Measurements from ENCODE around the gene GPX7.
"Not testable (repeated sequence)": the region's sequence is repeated elsewhere in the genome, so short reads cannot be mapped to it uniquely, and the experiment has no call there.

GPX7 gene

DNA sequence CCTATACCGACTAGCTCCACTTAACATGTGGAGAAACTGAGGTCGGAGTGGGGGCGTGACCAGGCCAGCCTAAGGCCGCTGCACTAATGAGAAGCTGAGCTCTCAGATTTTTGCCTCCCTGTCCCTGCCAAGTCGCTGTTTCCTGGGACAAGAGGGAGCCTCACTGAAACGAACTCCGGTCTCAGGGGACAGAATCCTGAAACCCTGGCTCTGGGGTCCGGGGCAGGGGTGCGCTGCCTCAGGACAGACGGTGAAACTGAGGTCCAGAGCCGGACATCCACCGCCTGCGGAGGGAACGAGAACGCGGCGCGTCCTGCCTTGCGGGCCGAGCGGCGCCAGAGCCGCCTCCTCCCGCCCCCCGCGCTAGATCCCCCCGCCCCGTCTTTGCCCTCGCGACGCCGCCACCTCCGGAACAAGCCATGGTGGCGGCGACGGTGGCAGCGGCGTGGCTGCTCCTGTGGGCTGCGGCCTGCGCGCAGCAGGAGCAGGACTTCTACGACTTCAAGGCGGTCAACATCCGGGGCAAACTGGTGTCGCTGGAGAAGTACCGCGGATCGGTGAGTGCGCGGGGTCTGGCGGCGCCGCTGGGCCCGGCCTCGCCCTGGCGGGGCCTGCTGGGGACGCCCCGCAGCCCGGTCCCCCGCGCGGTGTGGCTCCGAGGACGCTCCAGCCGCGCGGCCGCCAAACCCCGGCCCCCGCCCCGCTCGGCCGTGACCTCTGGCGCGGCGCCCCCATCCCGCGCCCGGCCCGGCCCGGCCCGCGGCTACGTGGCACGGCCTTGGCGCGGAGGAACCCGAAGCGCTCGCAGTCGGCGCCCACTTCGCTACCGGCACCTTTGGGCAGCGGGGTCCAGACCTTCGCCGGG, at the start of gene GPX7:
Gene GPX7 (plus strand): TSS at position 381 of the 865 bp plus-strand sequence. CDS start 39 bp downstream, at position 420.
- peak; percentile 70 for DNase-seq

DNA sequence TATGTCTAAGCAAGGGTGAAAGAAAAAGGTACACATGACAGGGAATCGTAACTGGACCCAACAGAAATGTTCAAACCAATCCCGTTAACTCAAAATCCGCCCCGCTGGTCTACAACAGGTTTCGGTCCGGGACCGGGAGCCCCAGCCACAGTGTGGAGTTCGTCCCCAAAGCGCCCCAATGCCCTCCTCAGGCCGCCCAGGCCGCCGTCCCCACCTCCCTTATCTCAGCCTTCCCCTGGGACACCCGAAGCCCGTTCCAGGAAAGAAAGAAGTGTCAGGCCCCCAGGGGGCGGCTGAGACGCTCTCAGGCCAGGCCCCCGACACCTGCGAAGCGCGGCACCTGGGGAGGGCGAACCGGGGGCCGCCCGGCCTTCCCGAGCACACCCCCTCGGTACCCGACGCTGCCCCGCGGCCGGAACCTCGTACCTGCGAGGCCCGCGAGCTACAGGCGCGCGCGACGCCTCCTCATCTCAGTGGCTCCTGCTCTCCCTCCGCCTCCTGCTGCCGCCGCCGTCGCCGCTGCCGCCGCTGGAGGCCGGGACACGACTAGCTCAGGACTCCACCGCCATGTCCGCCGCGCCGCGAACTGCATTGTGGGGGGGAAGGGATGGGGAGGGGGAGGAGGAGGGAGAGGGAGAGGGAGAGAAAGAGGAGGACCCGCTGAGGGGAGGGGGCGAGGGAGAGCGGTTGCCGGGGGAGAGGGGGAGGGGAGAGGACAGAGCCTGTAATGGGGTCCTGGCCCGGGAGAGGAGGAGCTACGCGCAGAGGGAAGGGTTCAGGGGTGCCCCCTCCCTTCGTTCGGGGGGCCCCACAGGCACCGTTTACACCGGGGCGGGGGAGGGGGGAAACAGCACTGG, 49.4 kb upstream of the GPX7 start, which contains the start of gene TUT4:
Gene TUT4 (minus strand): TSS at position 588 of the 857 bp plus-strand sequence. CDS start 26,812 bp downstream, outside the sequence.
- peak; percentile 83 for DNase-seq

DNA sequence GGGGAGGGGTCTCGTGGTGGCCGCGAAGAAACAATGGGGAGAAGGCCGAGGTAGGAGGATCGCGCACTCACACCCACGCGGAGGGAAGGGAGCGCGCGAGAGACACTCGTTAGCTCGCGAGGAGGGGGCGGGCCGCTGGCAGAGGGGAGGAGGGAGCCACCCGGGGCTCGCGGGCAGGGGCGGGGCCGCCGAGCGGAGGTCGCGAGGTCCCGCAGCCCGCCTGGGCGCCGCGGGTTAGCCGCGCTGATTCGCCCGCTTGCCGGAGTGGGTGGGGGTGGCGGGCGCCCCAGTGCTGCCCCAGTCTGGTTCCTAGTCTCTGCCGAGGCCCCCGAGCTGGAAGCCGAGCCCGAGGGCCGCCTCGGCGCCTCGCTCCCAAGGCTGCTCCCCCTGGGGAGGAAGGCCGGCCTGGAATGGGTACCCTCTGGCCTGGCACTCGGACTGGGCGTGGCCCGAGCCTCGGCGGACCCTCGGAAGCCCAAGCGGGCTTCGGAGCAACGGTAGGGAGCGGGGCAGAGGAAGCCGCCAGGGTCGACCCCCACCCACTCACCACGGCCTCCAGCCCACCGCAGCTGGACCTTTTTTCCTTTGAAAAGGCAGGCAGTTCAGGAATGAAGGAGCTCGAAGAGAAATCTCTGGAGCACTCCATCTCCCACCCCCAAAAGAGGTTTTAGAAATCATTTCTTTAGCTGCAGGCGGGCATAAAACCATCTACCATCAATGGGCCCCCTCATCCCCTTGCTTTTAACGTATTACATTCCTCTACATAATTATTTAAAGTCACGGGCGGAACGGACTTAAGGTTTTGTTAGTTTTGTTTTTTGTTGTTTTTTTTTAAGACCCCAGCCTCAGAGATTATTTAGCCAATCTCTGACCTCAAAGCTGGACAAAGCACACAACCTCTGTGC, 48.6 kb upstream of the GPX7 start:
- DNase-seq, result peak; percentile 94

DNA sequence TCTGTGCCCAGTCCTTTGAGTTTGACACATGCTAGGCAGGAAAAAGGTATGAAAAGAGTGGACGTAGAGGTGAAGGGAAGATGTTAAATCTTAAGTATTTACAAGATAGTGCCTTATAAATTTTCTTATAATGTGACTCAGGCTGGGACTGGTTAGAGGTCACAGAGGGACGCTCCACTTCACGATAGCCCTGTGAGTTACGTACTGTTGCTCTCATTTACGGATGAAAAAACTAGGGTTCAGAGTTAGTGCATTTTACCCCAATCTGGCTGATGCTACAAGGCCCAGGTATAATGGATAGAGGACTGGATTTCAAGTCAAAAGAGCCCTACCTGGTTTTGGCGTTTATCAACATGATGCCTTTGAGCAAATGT, 47.9 kb upstream of the GPX7 start:
- no peak for DNase-seq

DNA sequence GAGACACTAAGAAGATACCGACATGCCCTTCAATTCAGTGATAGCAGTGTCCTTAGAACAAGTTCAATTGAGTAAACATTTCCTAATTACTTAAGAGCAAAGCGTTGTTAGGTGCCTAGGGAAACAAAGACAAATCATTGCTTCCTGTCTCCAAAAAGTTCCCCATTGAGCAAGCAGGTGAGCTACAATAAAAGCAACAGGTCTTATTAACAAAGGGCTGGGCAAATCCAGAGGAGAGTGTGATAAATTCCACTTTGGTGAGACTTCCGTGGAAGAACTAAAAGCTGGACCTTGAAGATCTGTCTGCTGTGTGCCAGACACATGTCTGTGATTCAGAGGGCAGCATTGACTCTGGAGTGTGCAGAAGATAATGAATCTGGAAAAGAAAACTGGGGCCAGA, 47.4 kb upstream of the GPX7 start:
- DNase-seq, result no peak

DNA sequence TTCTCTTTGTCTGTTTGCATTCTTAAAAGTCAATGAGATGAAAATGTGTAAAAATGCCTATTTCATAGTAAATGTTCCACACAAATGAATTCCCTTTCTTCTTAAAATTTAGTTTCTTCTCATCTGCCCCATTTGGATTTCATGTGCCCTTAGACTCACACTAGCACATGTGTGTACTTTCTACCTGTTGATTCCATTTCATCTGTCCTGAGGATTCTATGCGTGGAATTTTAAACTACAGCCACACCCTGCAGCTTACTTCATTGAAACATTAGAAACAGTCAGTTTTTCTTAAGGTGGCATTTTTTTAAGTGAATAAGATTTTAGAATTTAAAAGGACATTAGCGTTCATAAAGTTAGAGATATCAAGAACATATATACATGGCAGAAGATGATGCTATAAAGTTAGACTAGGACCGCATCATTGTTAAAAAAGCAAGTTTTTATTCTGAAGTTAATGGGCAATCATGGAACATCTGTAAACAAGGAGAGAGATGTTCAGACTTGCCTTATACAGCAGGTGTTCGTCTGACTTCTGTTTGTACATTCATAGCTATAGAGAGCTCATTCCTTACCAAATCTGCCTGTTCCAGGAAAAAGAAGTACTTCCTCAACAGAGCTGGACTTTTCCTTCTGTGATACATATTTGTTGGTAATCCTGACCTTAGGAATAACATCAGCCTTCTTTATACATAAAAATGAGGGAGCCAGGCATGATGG, 45.4 kb upstream of the GPX7 start:
- DNase-seq, result no peak

DNA sequence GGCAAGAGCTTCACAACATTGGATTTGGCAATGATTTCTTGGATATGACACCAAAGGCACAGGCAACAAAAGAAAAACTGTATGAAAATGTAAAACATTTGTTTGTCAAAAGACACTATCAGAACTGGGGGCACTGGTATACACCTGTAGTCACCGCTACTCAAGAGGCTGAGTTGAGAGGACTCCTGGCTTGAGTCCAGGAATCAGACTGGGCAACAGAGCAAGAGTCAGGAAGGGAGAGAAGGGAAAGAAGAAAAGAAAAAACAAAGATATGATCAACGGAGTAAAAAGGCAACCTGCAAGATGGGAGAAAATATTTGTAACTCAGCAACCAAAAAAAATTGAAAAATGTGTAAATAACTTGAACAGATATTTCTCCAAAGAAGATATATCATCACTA, 43.2 kb upstream of the GPX7 start:
- DNase-seq, result no peak

DNA sequence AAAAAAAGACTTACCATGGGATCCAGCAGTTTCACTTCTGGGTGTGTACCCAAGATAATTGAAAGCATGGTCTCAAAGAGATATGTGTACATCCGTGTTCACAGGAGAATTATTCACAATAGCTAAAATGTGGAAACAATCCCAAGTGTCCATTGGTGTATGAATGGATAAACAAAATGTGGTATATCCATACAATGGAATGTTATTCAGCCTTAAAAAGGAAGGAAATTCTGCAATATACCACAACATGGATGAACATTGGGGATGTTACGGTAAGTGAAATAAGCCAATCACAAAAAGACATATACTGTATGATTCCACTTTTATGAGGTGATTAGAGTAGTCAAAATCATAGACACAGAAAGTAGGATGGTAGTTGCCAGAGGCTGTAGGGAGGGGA, 42.3 kb upstream of the GPX7 start:
- no peak for DNase-seq

DNA sequence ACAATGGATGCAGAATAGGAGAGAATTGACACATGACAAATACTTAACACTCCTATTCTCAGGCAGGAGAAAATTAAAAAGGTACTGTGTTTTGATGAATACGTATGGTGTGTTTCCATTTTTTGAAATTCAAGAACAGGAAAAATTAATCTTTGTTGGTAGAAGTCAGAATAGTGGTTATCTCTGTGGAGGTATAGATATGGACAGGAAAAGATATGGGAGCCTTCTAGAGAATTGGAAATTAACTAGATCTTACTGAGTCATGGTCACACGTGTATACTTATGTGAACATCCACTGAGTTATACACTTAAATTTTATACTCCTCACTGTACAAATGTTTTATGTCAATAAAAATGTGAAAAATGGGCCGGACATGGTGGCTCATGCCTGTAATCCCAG, 39.4 kb upstream of the GPX7 start:
- no peak for DNase-seq

DNA sequence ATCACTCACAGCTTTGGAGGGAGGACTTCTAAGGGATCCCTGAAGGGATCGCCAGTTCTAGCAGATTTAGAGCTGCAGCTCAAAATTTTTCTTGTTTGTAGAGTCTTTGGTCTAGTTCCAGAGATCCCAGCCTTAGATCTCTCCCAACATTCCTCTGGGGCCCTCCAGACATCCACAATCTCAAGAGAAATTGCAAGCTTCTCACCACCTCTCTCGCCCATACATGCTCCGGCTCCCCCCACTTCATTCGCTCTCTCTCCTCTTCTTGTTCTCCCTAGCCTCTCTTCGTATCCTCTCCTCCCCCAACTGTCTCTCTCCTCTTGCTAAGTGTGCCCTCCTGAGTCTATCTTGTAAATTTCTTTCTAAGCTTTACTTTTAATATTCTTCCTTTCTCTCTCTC, 34.2 kb upstream of the GPX7 start:
- no peak for DNase-seq

DNA sequence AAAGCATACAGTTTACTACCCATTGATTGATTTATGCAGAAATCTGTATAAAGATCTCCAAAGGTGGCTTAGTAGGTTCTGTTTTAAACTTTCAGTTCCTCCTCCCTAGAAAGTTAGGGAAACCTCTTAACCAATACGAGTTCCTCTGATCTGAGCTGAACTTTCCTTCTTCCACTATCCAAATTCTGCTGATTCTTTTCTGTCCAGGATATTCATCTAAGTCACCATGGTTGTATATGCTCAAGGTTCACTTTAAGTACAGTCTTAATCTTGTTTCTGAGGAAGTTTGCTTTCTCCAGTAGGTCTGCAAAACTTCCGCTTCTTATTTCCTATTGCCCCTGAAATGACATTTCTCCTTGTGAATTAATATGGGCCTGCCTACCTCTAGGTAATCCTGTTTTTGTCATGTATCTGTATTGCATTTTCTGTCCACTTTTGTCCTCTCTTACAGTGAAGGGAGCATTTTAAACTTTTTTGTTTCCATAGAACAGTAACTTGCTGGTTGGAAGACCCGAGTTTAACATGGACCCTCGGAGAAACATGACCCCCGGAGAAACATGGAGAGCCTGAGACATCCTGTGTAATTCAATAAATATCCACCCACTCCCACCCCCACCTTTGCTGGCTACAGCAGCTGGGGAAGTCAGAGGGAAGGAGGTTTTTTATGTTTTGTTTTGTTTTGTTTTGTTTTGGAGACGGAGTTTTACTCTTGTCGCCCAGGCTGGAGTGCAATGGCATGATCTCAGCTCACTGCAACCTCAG, 32.5 kb upstream of the GPX7 start:
- DNase-seq, result no peak

DNA sequence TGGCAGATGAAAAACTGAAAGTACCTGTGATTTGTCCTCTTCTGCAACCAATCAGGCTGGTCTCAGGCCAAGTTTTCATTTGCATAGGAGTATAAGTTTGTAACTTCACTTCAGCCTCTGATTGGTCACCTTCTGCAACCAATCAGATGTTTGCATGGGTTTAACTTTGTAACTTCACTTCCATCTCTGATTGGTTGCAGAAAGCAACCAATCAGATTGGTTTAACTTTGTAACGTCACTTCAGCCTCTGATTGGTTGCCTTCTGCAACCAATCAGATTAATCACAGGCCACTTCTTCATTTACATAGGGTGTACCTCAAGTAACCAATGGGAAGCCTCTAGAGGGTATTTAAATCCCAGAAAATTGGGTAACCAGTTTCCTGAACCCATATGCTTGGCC, 30.4 kb upstream of the GPX7 start:
- DNase-seq, result no peak

DNA sequence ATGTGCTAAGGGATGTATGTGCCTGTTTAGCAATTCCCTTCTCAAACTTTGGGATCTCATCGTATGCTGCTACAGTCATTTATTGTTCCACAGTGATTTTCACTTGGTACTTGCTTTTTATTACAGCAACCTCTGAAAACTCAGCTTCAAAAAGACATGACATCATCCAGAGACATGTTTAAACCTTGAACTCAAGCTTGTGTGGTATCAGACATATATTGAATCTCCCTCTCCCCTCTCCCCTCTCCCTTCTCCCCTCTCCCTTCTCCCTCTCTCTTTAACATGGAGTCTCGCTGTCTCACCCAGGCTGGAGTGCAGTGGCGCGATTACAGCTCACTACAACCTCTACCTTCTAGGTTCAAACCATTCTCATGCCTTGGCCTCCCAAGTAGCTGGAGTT, 29.8 kb upstream of the GPX7 start:
- DNase-seq, result no peak

DNA sequence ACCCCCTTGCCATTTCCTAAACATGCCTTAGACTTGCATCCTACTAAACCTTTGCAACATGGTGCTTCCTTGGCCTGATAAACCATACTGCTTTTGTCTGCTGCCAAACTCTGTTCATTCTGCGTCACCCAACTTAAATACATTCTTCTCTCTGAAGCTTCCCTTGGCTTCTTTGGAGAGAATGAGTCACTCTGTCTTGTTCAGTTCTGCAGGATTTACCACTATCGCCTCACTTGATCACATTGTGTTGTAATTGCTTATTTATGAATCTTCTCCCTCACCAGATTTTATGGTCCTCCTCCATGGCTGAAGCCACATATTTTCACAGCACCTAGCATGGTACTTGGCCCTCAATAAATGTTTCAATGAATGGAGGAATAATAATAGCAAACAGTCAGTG, 27.6 kb upstream of the GPX7 start:
- no peak for DNase-seq

DNA sequence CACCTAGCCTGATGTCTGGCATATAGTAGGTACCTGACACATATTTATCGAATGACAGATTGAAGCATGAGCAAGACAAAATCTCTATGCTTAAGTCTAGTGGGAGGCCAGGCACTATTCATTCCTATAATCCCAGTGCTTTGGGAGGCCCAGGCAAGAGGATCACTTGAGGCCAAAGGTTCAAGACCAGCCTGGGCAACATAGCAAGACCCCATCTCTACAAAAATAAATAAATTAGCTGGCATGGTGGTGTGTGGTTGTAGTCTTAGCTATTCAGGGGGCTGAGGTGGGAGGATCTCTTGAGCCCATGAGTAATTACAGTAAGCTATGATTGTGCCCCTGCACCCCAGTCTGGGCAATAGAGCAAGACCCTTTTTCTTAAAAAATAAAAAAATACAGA, 26.1 kb upstream of the GPX7 start:
- no peak for DNase-seq

DNA sequence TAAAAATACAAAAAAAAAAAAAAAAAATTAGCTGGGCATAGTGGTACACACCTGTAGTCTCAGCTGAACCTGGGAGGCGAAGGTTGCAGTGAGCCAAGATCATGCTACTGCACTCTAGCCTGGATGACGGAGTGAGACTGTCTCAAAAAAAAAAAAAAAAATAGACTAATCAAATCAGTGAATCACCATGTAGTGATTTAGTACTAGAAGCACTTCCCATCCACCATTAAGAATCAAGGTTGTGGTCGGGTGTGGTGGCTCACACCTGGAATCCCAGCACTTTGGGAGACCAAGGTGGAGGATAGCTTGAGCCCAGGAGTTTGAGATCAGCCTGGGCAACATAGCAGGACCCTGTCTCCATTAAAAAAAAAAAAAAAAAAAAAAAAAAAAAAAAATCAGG, 24.1 kb upstream of the GPX7 start:
- not testable (repeated sequence) for DNase-seq

DNA sequence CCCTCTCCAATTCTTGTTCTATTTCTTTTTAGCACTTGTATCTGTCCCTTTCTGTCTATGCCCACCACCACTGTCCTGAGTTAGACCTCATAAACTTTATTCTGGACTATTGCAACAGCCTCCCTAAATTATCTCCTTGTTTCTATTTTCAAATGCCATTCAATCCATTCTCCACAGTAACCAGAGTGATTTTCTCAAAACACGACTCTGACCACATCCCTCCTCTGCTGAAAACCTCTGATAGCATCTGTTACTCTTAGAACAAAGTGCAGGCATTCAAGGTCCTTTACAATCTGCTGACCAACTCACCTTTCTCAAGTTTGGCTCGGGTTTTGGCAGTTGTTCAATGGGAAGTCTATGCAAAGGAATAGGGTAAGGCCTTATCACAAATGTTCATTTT, 22.8 kb upstream of the GPX7 start:
- DNase-seq, result no peak

DNA sequence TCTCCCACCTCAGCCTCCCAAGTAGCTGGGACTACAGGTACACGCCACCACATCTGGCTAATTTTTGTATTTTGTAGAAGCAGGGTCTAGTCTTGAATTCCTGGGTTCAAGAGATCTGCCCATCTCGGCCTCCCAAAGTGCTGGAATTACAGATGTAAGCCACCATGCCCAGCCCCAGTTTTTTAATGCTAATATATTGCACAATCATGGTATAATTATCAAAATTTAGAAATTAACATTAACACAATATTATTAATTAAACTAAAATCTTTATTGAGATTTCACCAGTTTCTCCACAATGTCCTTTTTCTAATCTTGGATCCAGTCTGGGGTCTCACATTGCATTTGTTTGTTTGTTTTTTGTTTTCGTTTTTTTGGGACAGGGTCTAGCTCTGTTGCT, 21.9 kb upstream of the GPX7 start:
- DNase-seq, result no peak

DNA sequence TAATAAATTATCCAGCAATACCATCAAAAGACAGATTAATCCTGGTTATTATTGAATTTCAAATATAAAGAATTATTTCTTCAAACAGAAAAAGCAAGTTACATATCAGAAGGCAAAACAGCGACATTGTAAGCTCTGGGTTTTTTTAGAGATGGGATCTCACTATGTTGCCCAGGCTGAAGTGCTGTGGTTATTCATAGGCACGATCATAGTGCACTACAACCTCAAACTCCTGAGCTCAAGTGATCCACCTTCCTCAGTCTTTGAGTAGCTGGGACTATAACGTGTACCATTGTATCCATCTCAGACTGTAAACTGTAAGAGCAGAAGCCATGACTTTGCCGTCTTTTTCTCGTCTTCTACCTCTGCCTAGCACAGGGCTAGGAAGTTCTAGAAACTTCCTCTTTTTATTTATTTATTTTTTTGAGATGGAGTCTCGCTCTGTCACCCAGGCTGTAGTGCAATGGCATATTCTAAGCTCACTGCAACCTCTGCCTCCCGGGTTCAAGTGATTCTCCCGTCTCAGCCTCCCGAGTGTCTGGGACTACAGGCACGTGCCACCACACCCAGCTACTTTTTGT, 20.0 kb upstream of the GPX7 start:
- no peak for DNase-seq

DNA sequence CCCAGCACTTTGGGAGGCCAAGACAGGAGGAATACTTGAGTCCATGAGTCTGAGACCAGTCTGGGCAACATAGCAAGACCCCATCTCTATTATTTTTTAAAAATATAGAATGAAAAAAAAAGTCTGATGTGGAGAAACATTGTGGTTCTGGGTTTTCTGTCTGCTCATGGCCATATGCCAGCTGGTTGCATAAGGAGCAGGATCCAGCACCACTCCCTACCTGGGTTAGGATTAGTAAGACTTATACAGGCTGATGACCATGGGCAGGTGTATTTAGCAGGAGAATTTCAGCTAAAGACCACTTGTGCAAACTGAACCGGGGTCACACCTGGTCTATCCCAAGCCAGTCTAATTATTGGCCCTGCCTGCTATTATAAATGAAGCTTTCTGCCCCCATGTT, 16.7 kb upstream of the GPX7 start:
- no peak for DNase-seq

DNA sequence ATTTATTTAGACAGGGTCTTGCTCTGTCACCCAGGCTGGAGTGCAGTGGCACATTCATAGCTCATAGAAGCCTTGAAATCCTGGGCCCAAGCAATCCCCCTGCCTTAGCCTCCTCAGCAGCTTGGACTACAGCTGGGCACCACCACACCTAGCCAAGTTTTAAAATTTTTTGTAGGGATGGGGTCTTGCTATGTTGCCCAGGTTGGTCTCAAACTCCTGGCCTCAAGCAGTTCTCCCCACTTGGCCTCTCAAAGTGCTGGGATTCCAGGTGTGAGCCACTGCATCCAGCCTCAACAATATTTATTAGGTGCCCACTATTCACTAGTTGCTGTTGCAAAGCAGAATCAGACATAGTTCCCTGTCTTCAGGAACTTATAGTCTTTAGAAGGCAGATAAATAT, 14.1 kb upstream of the GPX7 start:
- no peak for DNase-seq

Data from stimulated activated CD4-positive, alpha-beta T cell treated with anti-CD3 and anti-CD28 coated beads, Interleukin-15, amount 100 ng/mL, for 24 hours (primary cell).